A673 (cell line): ENCODE results near the gene GATB.

Experiments used
- EZH2 ChIP-seq: fragments of 200-600 bp; sonication (generic); IDR thresholded peaks from 2 replicates; pipeline ENCODE4 v1.6.1; 2017; ENCODE audit warnings: borderline replicate concordance, low read depth, mild to moderate bottlenecking, mixed read lengths, antibody characterized with exemption, low read length; ENCODE audit not compliant: poor library complexity, severe bottlenecking
- TF ChIP-seq, protein P1 (sequence below): fragments of 300-800, 200-600 bp; sonication (generic); conservative IDR thresholded peaks from 2 replicates; pipeline ENCODE4 v1.5.1; 2017; ENCODE audit warnings: low read depth, mild to moderate bottlenecking, antibody characterized with exemption, low read length, moderate library complexity, mixed read lengths

DNA sequence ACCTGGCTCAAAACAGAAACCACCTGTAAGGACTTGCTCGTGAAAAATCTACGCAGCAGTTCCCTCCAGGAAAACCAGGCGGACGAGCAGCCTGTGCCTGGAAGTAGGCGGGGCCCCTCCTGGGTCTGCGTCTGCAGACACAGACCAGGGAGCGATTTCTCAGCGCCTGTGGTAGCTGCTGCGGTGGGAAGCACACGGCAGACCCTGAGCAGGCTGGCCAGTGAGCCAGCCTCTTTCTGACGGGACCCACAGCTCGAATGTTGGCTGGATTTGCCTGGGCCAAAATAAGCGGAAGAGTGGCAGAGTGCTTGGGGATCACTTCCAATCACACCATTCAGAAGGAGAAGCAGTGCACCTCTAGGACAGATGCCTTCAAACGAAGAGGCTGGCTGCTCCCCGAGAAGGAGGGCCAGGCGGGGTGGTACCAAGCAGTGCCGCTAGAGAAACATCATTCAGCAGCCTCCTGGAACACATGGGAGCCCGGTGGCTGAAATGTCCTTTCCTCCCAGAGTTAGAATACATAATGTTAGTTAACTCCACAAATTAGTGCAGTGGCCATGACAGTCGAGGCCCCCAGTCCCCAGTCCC lies 85.9 kb downstream of the GATB start:
- TF ChIP-seq, protein P1, sequence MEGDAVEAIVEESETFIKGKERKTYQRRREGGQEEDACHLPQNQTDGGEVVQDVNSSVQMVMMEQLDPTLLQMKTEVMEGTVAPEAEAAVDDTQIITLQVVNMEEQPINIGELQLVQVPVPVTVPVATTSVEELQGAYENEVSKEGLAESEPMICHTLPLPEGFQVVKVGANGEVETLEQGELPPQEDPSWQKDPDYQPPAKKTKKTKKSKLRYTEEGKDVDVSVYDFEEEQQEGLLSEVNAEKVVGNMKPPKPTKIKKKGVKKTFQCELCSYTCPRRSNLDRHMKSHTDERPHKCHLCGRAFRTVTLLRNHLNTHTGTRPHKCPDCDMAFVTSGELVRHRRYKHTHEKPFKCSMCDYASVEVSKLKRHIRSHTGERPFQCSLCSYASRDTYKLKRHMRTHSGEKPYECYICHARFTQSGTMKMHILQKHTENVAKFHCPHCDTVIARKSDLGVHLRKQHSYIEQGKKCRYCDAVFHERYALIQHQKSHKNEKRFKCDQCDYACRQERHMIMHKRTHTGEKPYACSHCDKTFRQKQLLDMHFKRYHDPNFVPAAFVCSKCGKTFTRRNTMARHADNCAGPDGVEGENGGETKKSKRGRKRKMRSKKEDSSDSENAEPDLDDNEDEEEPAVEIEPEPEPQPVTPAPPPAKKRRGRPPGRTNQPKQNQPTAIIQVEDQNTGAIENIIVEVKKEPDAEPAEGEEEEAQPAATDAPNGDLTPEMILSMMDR: no peak
- no peak for TF ChIP-seq EZH2
